GM12874 (cell line): ENCODE measurements around the gene CNDP1.

Experiments
- TF ChIP-seq, protein P1 (sequence below): IDR thresholded peaks from 2 replicates; pipeline ENCODE4 v1.5.1; 2011; ENCODE audit warnings: low read depth, mild to moderate bottlenecking, control low read depth, low read length, moderate library complexity; ENCODE audit not compliant: insufficient read depth

CNDP1 gene

GRCh38 chr18:74571895-74572680 lies 37.8 kb downstream of the CNDP1 start:
- TF ChIP-seq, protein P1, sequence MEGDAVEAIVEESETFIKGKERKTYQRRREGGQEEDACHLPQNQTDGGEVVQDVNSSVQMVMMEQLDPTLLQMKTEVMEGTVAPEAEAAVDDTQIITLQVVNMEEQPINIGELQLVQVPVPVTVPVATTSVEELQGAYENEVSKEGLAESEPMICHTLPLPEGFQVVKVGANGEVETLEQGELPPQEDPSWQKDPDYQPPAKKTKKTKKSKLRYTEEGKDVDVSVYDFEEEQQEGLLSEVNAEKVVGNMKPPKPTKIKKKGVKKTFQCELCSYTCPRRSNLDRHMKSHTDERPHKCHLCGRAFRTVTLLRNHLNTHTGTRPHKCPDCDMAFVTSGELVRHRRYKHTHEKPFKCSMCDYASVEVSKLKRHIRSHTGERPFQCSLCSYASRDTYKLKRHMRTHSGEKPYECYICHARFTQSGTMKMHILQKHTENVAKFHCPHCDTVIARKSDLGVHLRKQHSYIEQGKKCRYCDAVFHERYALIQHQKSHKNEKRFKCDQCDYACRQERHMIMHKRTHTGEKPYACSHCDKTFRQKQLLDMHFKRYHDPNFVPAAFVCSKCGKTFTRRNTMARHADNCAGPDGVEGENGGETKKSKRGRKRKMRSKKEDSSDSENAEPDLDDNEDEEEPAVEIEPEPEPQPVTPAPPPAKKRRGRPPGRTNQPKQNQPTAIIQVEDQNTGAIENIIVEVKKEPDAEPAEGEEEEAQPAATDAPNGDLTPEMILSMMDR: no peak

DNA sequence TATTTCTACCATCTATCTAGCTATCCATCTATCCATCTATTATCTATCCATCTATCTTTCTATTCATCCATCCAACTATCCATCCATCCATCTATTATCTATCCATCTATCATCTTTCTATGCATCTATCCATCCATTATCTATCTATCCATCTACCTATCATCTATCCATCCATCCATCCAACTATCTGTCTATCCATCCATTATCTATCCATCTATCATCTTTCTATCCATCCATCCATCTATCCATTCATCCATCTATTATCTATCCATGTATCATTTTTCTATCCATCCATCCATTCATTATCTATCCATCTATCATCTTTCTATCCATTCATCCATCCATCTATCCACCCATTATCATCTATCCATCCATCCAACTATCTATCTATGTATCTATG lies 38.8 kb downstream of the CNDP1 start:
- TF ChIP-seq, protein P1: no peak

DNA sequence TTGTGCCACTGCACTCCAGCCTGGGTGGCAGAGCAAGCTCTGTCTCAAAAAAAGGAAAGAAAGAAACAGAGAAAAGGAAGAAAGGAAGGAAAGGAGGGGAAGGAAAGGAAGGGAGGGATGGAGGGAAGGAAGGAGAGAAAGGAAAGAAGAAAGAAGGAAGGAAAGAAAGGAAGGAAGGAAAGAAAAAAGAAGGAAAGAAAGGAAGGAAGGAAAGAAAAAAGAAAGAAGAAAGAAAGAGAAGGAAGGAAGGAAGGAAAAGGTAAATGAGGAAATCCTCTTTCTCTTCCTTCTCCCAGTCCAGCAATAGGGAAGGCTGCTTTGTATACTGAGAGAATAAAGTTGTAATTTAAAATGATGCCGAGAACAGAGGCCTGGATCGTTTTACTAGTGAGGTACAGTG lies 40.6 kb downstream of the CNDP1 start:
- TF ChIP-seq, protein P1: no peak

DNA sequence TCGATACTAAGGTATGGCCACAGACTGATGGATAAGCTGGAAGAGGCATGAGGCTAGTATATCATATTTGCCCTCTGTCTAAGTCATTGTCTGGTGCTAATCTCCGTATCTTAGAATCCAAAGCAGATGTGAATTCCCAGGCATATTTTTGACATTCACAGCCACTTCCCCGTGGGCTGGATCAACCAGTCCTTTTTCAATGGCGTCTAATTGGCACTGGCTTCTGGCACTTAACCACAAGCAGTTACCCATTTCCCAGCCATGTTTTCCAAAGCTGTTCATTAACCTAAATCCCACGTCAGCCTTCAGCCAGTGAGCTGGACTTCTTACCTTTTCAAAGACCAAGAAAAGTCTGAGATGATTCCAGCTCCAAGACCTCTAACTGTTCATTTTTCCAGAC lies 42.7 kb downstream of the CNDP1 start:
- TF ChIP-seq, protein P1: no peak

DNA sequence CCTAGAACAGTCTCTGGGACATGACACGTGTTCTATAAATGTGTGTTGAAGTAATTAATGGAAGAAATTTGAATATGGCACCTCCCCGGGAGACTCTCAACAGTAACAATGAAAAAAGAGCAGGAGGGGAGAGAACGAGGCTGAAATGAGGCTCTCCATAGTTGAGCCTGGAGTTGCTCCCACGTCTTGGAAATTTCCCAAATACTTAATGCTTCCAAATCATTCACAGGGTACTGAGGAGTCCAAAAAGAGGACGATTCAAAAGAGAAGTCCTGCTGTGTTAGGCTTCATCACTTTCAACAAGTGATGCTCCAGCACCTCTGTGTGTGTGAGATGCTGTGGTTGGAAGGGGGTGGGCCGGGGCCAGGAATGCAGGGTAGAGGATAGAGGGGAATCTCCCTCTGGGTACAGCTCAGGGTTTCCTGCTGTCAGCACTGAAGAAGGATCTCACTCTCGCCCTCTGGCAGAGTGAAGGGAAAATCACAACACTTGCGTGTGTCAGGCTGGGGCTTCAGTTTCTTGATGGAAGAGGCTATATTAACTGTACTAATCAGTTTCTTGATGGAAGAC lies 45.3 kb downstream of the CNDP1 start:
- TF ChIP-seq, protein P1: no peak

DNA sequence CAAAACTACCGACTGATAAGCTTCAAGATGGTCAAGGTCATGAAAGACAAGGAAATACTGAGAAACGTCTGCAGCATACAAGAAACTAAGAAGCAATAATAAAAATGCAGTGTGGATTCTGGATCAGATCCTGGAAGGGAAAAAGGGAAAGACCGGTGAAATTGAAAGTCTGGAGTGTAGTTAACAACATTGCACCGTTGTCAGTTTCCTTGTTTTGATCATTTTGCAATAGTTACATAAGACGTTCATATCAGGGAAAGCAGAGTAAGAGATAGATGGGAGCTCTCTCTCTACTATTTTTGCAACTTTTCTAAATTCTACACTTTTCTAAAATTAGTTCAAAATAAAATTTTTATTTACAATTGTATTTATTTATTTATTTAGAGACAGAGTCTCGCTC lies 48.3 kb downstream of the CNDP1 start:
- TF ChIP-seq, protein P1: no peak

DNA sequence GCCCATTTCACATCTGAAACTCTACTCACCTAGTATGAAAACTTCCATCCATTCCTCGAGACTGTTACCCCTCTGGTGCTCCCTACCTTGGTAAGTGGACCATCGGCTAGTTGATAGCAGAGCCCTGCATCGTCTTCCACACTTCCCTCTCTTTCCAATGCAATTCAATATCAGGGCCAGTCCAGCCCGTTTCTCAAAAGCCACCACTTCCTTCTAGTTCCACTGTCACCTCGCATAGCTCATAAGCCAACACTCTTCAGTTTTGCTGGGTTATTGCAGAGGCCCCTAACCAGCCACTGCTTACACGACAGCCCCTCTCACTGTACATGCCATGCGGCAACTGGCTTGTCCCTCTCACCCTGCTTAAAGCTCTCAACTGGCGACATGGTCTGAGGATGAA lies 53.1 kb downstream of the CNDP1 start:
- TF ChIP-seq, protein P1: no peak
